AG04450 (cell line): ENCODE results near the gene ST6GALNAC3. TPM values are rescaled to one million over a fixed set of nuclear protein-coding genes. Genes with fewer than 3 reads are reported as not detected.

Source experiments
- CTCF ChIA-PET: fragments of 300-600, 350-600 bp; formaldehyde crosslinking; extraction: SDS; loops from one replicate; lab custom pipeline; 2022; ENCODE audit warnings: antibody characterized with exemption, inconsistent platforms; lab: Charles Lee
- POLR2A ChIA-PET: fragments of 350-600 bp; formaldehyde crosslinking; extraction: SDS; loops from one replicate; lab custom pipeline; 2021; ENCODE audit warnings: antibody characterized with exemption, inconsistent platforms; lab: Yijun Ruan, JAX
- DNase-seq: peaks from one replicate; pipeline ENCODE4 v3.0.0-alpha.2; 2011; ENCODE audit warnings: low read depth, low spot score
- H3K27ac ChIP-seq: one replicate; pipeline ENCODE4 v1.5.1; 2012; ENCODE audit warnings: low read depth, low read length, control low read depth
- H3K27me3 ChIP-seq: one replicate; pipeline ENCODE4 v1.6.0; 2012; ENCODE audit warnings: low read length; ENCODE audit not compliant: control insufficient read depth, insufficient read depth
- H3K4me3 ChIP-seq: 2 replicates; pipeline ENCODE4 v1.5.1; 2011; ENCODE audit warnings: mild to moderate bottlenecking, low read depth, low read length, control low read depth
- H3K9me3 ChIP-seq: 2 replicates; pipeline ENCODE4 v1.5.1; 2012; ENCODE audit warnings: low read length; ENCODE audit not compliant: control insufficient read depth, insufficient read depth
- polyA plus RNA-seq: library from polyadenylated mRNA; depleted of rRNA; stranded (reverse); fragments of >200 nt; gene quantifications from 2 replicates; pipeline ENCODE4 v1.2.3, GENCODE V29; 2011
- TF ChIP-seq, protein P1 (sequence below): IDR thresholded peaks from 2 replicates; pipeline ENCODE4 v1.5.1; 2011; ENCODE audit warnings: low read depth, low read length, control low read depth, inconsistent platforms

Gene ST6GALNAC3
- polyA plus RNA-seq, 1 experiment: 2.1 TPM

- Histone ChIP-seq H3K4me3 (no peak overlapping the region), H3K27me3 (no peaks in the 10 kb centered on the region), H3K9me3 (no peaks in the 10 kb centered on the region), H3K27ac (no peak overlapping the region)
- TF ChIP-seq, protein P1, sequence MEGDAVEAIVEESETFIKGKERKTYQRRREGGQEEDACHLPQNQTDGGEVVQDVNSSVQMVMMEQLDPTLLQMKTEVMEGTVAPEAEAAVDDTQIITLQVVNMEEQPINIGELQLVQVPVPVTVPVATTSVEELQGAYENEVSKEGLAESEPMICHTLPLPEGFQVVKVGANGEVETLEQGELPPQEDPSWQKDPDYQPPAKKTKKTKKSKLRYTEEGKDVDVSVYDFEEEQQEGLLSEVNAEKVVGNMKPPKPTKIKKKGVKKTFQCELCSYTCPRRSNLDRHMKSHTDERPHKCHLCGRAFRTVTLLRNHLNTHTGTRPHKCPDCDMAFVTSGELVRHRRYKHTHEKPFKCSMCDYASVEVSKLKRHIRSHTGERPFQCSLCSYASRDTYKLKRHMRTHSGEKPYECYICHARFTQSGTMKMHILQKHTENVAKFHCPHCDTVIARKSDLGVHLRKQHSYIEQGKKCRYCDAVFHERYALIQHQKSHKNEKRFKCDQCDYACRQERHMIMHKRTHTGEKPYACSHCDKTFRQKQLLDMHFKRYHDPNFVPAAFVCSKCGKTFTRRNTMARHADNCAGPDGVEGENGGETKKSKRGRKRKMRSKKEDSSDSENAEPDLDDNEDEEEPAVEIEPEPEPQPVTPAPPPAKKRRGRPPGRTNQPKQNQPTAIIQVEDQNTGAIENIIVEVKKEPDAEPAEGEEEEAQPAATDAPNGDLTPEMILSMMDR: no peak
- POLR2A ChIA-PET: no interaction called here
- DNase-seq: no peak
- CTCF ChIA-PET: no interaction called here
Measured at GRCh38 chr1:76622774-76623528, 548.4 kb downstream of the ST6GALNAC3 start.

GRCh38 chr1:76625886-76626678, 551.5 kb downstream of the ST6GALNAC3 start:
- no peak overlapping the region for H3K27ac ChIP-seq
- no peaks in the 10 kb centered on the region for H3K27me3 ChIP-seq
- no peaks in the 10 kb centered on the region for H3K9me3 ChIP-seq
- TF ChIP-seq, protein P1: no peak
- CTCF ChIA-PET: no interaction called here
- POLR2A ChIA-PET: no interaction called here
- DNase-seq: no peak
- H3K4me3 ChIP-seq: no peak overlapping the region

DNA sequence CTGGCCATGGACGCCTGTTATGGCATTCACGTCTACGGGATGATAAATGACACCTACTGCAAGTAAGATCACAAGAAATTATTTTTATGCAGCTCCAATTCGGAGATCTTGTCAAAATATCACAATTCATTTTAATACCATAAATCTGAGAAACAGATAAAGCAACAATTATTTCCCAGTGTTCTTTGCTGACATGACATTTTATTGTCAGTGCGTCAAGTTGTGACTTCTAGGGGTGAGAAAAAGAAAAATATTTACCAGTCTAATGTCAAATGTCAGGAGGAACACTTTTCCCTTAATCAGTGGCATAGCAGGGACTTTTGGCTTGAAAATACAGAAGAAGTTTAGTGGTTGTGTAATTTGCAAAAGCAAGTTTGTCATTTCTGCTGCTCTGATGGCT, 553.0 kb downstream of the ST6GALNAC3 start:
- CTCF ChIA-PET: no interaction called here
- POLR2A ChIA-PET: no interaction called here

GRCh38 chr1:76627901-76628300, 553.4 kb downstream of the ST6GALNAC3 start:
- TF ChIP-seq, protein P1: no peak
- H3K27me3 ChIP-seq: no peaks in the 10 kb centered on the region
- H3K9me3 ChIP-seq: no peaks in the 10 kb centered on the region
- no peak overlapping the region for H3K4me3 ChIP-seq
- no peak for DNase-seq
- ChIA-PET POLR2A (no interaction called here), CTCF (no interaction called here)
- H3K27ac ChIP-seq: no peak overlapping the region

More for the DNA sequence above, 553.0 kb downstream of the ST6GALNAC3 start:
- H3K4me3 ChIP-seq: no peak overlapping the region
- no peaks in the 10 kb centered on the region for H3K27me3 ChIP-seq
- TF ChIP-seq, protein P1: no peak
- no peaks in the 10 kb centered on the region for H3K9me3 ChIP-seq
- no peak for DNase-seq
- no peak overlapping the region for H3K27ac ChIP-seq

DNA sequence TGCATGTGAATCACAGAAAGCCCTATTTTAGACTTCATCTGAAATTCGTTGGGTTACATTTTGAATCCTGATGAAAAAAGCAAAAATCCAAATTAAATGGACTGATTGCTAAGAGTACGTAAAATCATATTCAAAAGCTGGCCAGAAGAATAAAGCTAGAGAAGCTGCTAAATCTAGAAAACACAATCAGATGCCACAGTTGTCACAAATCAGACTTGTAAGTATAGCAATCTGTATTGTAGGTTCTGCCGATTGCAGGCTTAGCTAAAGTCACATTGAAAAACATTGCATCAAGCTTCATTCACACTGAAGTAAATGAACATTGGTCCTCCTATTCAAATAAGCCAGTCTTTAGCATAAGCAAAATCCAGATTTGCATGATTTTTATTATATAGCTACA, 557.6 kb downstream of the ST6GALNAC3 start:
- no peak overlapping the region for H3K27ac ChIP-seq
- no peaks in the 10 kb centered on the region for H3K27me3 ChIP-seq
- DNase-seq: no peak
- H3K9me3 ChIP-seq: no peaks in the 10 kb centered on the region
- CTCF ChIA-PET: no interaction called here
- POLR2A ChIA-PET: no interaction called here
- H3K4me3 ChIP-seq: no peak overlapping the region
- TF ChIP-seq, protein P1: no peak
